Gastrocnemius medialis (tissue), 4 donors: Measurements from ENCODE around the gene ARHGAP8.

Experiments used
- POLR2A ChIP-seq, 2 donors: fragments of 450-650 bp; IDR thresholded peaks; one replicate each; pipeline ENCODE4 v1.6.1; 2017; ENCODE audit warnings: antibody characterized with exemption in 2 of 2, mild to moderate bottlenecking in 2 of 2, moderate library complexity in 2 of 2
- TF ChIP-seq, protein P1 (sequence below), 5 experiments: fragments of 450-650 bp in 3 of 5; fragments of 200-600 bp in 2 of 5; sonication (generic) in 2 of 5; IDR thresholded peaks in 4 of 5; conservative IDR thresholded peaks in 1 of 5; 1 replicate in 4 of 5; 2 replicates in 1 of 5; pipeline ENCODE4 v1.5.1; 2016 to 2019; ENCODE audit warnings: antibody characterized with exemption in 5 of 5, mild to moderate bottlenecking in 3 of 5, moderate library complexity in 3 of 5

DNA sequence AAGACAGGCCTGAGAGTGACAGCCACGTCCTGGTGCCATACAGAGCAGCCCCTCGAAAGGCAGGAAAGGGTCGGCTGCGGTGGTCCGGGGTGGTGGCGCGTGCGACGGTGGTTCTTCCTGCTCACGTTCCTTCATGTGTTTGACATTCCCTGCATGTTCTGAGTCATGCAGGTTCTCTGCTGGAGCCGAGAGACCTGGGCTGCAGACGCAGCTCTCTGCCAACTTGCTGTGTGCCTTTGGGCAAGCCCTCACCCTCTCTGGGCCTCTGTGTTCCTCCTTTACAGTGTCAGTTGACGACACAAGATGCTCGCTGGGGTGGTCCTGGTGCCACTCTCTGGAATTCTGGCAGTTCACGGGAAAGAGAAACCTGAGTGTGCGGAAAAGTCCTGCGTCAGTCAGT lies 12.0 kb downstream of the ARHGAP8 start:
- TF ChIP-seq, protein P1, sequence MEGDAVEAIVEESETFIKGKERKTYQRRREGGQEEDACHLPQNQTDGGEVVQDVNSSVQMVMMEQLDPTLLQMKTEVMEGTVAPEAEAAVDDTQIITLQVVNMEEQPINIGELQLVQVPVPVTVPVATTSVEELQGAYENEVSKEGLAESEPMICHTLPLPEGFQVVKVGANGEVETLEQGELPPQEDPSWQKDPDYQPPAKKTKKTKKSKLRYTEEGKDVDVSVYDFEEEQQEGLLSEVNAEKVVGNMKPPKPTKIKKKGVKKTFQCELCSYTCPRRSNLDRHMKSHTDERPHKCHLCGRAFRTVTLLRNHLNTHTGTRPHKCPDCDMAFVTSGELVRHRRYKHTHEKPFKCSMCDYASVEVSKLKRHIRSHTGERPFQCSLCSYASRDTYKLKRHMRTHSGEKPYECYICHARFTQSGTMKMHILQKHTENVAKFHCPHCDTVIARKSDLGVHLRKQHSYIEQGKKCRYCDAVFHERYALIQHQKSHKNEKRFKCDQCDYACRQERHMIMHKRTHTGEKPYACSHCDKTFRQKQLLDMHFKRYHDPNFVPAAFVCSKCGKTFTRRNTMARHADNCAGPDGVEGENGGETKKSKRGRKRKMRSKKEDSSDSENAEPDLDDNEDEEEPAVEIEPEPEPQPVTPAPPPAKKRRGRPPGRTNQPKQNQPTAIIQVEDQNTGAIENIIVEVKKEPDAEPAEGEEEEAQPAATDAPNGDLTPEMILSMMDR (IDR thresholded peaks at IDR 0.05 in 4 of 5, conservative IDR thresholded peaks at IDR 0.05 in 1 of 5): no peak
- TF ChIP-seq POLR2A (IDR thresholded peaks at IDR 0.05): no peak
